Activated CD4-positive, CD25-positive, alpha-beta regulatory T cell treated with anti-CD3 and anti-CD28 coated beads, Interleukin-2, amount 50 U/mL, for 16 hours (primary cell): Measurements from ENCODE around the gene RGMB.
A peak's percentile ranks its signal among the peaks of the same experiment; 100 is the strongest.

Experiments used
- DNase-seq: peaks from one replicate; pipeline ENCODE4 v3.0.0-alpha.2; 2020; ENCODE audit warnings: low read depth, low spot score

The RGMB gene

GRCh38 chr5:98785244-98785643 lies 11.8 kb downstream of the RGMB start:
- no peak for DNase-seq

- DNase-seq, result no peak
Observed at GRCh38 chr5:98786191-98786853, 12.9 kb downstream of the RGMB start.

GRCh38 chr5:98787131-98787719 lies 13.8 kb downstream of the RGMB start:
- DNase-seq, result no peak

GRCh38 chr5:98789029-98789428 lies 15.6 kb downstream of the RGMB start:
- DNase-seq, result no peak

DNA sequence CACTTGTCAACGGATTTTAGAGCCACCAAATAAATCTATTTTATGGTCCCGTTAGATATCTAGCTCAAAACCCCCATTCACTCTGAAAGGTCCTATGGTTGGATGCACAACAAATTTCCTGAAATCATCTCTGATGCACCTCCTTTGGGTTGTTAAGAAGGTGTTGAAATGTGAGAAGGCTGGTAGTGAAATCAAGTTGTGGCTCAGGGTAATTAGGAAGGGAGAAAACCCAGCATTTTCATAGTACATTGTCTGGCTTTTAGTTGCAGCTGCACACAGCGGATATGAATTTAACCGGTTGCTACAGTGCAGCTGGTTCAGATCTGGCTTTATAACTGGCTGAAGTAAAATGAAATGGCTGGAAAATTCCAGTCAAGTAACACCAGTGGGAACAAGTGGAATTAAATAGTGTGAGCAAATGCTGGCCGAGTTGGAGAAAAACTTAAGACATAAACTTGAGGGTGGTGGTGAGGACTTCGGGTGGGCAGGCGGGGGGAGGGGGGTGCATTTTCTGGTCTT lies 17.6 kb downstream of the RGMB start:
- DNase-seq, result no peak

DNA sequence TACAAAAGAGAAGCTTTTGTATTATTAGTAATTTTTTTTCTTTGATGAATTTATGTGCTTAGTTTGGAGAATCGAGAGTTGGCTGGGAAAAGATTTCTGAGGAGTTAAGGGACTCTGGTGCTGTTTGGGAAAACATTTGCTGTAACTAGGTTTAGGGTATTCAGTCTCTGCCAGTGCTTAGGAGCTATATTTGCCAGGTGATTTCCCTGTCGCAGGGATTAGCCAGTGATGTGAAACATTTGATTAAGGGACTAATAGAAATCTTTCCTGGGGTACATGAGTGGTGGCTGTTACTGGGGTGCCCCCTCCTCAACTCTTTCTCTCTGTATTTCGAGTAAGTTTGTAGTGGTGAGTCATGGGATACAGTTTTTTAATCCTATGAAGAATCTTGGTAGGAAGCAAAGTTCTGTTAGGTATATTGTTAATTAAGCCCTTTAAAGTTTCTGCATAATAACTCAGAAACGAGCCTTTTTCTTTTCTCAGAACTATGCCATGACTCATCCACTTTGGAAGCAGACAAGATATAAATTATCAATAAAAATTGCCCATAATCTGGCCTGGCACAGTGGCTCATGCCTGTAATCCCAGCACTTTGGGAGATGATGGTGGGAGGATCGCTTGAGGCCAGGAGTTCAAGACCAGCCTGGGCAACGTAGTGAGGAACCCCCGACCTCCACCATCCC lies 18.6 kb downstream of the RGMB start:
- DNase-seq, result no peak

- no peak for DNase-seq
Observed at GRCh38 chr5:98793223-98793622, 19.8 kb downstream of the RGMB start.

DNA sequence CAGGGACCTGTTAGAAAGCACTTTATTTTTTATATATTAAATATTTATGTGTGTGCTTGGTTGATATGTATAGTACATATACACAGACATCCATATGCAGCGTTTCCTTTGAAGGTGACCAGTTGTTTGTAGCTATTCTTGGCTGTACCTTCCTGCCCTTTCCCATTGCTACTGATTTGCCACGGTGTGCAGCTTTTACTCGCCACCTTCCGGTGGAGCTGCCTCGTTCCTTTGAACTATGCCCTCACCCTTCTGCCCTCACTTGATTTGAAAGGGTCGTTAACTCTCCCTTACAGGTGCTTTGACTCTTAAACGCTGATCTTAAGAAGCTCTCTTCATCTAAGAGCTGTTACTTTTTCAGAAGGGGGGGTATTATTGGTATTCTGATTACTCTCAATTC lies 20.5 kb downstream of the RGMB start:
- DNase-seq, result no peak

GRCh38 chr5:98794414-98795080 lies 21.1 kb downstream of the RGMB start:
- DNase-seq, result no peak

DNA sequence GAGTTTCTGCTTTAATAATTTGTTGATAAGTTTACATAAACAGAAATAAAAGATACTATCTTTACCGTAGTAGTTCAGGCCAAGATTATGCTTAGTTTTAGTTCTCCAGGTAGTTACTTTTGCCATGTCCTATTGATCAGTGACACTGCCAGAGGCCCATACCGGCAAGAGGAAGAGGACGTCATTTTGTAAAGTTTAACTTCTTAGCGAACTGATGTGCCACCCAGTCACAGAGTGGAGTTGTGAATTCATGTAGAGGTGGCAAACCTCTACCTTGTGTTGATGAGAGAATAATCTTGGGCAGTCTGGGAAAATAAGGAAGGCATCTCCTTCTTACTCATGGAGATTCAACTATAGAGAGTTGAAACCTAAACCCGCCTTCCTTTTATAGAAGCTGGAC lies 21.8 kb downstream of the RGMB start:
- DNase-seq, result no peak

GRCh38 chr5:98796197-98796972 lies 22.9 kb downstream of the RGMB start:
- DNase-seq, result peak; percentile 31

- no peak for DNase-seq
Observed at GRCh38 chr5:98798371-98798770, 24.9 kb downstream of the RGMB start.

GRCh38 chr5:98798847-98799246 lies 25.4 kb downstream of the RGMB start:
- DNase-seq, result no peak

DNA sequence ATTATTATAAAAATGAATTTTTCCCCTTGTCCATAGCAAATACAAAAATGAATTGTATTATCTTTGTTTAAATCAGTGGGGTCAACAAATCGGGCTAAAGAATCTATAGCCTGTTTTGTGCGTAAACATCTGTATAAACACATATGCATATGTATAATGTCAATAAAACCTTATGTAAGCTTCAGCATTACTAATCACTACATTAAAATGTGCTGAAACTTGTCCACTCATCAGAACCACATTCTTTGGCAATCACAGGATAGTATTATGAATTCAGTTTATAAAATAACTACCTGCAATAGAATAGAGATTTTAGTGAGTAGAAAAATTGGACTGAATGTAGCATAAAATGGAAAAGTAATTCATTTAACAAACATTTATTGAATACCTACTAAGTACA lies 30.6 kb downstream of the RGMB start:
- no peak for DNase-seq

GRCh38 chr5:98805070-98805469 lies 31.6 kb downstream of the RGMB start:
- DNase-seq, result no peak

DNA sequence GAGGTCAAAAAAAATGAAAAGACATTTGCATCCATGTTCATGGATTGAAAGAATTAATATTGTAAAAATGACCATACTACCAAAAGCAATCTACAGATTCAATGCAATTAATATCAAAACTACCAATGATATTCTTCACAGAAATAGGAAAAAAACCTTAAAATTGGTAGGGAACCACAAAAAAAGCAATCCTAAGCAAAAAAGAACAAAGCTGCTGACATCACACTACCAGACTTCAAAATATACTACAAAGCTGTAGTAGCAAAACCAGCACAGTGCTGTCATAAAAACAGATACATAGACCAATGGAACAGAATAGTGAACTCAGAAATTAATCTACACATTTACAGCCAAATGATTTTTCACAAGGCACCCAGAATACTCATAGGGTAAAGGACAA lies 34.3 kb downstream of the RGMB start:
- no peak for DNase-seq

DNA sequence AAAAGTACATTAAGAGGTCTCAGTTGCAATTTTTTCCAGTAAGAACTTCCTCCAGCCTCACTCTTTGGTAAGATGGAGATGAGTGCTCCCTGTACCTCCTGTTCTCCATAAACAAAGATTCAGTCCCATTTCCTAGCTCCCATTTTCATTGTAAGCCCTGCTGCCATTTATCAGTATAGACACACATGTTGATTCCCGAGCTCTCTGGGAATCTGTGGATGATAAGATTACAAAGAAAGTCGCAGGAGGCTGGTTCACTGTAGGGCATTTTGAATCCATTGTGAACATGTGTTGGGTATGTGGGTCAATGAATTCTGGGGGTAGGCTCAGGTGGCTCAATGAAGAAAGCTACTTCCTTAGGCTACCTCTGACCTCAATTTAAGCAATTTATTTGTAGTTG lies 36.7 kb downstream of the RGMB start:
- DNase-seq, result no peak

GRCh38 chr5:98813755-98814154 lies 40.3 kb downstream of the RGMB start:
- DNase-seq, result no peak

GRCh38 chr5:98816582-98817222 lies 43.2 kb downstream of the RGMB start:
- DNase-seq, result no peak

DNA sequence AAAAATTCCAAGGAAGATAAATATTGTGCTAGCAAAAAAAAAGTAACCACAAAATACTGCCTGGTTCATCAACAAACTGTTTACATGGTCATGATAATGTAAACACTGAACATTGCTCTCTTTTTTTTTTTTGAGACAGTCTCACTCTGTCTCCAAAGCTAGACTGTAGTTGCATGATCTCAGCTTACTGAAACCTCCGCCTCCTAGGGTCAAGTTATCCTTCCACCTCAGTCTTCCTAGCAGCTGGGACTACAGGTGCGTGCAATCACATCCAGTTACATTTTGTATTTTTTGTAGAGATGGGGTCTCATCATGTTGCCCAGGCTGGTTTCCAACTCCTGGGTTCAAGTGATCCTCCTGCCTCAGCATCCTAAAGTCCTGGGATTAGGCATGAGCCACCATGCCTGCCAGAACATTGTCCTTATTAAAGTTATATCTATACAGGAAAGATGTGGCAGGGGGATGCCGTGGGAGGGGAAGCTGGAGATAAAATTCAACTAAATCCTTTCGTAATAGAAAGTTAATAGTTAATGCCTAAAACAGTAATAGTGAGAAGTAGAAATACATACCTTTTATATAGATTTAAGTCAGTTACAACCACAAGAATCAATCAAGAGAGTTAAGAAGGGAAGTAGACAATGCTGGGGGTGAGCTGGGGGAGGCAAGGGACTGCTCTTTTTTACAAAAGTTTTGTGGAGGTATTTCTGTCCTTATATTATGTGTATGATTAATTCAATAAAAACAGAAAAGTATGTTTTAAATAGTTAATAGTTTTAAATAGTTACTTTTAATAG lies 52.3 kb downstream of the RGMB start:
- no peak for DNase-seq
